Esophagus squamous epithelium (tissue), 5 donors: ENCODE measurements around the gene EYS. TPM values are rescaled to one million over a fixed set of nuclear protein-coding genes. Genes with fewer than 3 reads are reported as not detected.

Experiments used
- DNase-seq: peaks from one replicate; lab custom pipeline; 2025; lab: John Stamatoyannopoulos, UW
- H3K27ac ChIP-seq, 4 donors: fragments of 200-600 bp; sonication (generic); one replicate each; pipeline ENCODE4 v1.5.1; 2016 to 2019; ENCODE audit warnings: mild to moderate bottlenecking in 1 of 4
- H3K27me3 ChIP-seq, 4 donors: fragments of 200-600 bp; sonication (generic); 1 replicate in 3 of 4; 2 replicates in 1 of 4; pipeline versions ENCODE4 v1.5.1 to v1.6.0; 2017 to 2021; ENCODE audit warnings: antibody characterized with exemption in 1 of 4
- H3K36me3 ChIP-seq, 3 donors: fragments of 200-600 bp; sonication (generic); one replicate each; pipeline ENCODE4 v1.5.1; 2016 to 2019
- H3K4me1 ChIP-seq, 3 donors: fragments of 200-600 bp; sonication (generic); one replicate each; pipeline ENCODE4 v1.5.1; 2017 to 2019
- H3K4me3 ChIP-seq, 4 donors: fragments of 200-600 bp; sonication (generic); 1 replicate in 3 of 4; 2 replicates in 1 of 4; pipeline ENCODE4 v1.5.1; 2016 to 2019; ENCODE audit warnings: mild to moderate bottlenecking in 2 of 4, moderate library complexity in 1 of 4
- H3K9me3 ChIP-seq, 3 donors: fragments of 200-600 bp; sonication (generic); one replicate each; pipeline ENCODE4 v1.5.1; 2016 to 2019
- POLR2A ChIP-seq, 4 donors: fragments of 450-650 bp; IDR thresholded peaks; one replicate each; pipeline ENCODE4 v1.6.1; 2017; ENCODE audit warnings: antibody characterized with exemption in 4 of 4, mild to moderate bottlenecking in 4 of 4, moderate library complexity in 3 of 4
- WGBS, 2 donors: methylation state at CpG; one replicate each; pipeline ENCODE4 v1.1.5; 2018; 5-methylcytosine and 5-hydroxymethylcytosine counted together
- intact Hi-C: fragments of 100-400 bp; cut with DNase I; formaldehyde crosslinking; loops from one replicate; pipeline ENCODE4 v1.15.0; 2022
- total RNA-seq, 4 donors: library from RNA; depleted of rRNA; stranded (reverse); fragments of >200 nt; gene quantifications; one replicate each; pipeline ENCODE4 v1.1.0, GENCODE V29; 2016
- TF ChIP-seq, protein P1 (sequence below), 6 experiments: fragments of 450-650 bp in 4 of 6; fragments of 200-600 bp in 2 of 6; sonication (generic) in 2 of 6; IDR thresholded peaks; one replicate each; pipeline ENCODE4 v1.5.1; 2016 to 2019; ENCODE audit warnings: antibody characterized with exemption in 6 of 6, mild to moderate bottlenecking in 4 of 6, moderate library complexity in 4 of 6
- donor health status: DM: yes; HTN: yes; CAD: no.

Gene EYS
- total RNA-seq, 4 donors from 2014 or later, result 0.87 TPM; not detected in 3

DNA sequence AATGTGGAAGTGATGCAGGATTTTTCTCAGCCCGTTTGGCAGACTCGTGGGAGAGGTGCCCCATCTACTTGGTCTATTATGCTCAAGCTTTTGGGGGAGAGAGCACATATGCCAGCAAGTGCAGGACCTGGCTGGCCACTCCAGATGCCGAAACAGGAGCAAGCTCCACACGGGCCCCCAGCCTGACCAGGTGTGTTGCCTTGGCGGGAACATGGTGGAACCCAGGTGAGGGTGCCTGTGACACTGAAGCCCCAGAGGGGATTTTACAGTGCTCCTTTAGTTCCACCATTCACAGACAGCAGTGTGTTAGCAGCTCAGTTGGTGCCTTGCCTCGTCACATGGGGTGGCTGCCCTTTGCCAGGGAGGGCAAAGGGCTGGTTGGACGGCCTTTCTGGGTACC lies 798.9 kb downstream of the EYS start:
- no peaks in the 10 kb centered on the region for H3K36me3 ChIP-seq
- intact Hi-C loops, result no loop called here
- H3K9me3 ChIP-seq, result peaks cover 0 to 4% (median 0%) of the 10 kb centered on the region in 3 donors
- H3K4me1 ChIP-seq, result no peaks in the 10 kb centered on the region
- WGBS, 2 donors, result 40 to 73% methylated on average over 1 to 3 of the region's 7 CpGs
- DNase-seq, result no peak
- no peak overlapping the region for H3K4me3 ChIP-seq
- no peak overlapping the region for H3K27ac ChIP-seq
- H3K27me3 ChIP-seq, result no peaks in the 10 kb centered on the region
- TF ChIP-seq, protein P1, sequence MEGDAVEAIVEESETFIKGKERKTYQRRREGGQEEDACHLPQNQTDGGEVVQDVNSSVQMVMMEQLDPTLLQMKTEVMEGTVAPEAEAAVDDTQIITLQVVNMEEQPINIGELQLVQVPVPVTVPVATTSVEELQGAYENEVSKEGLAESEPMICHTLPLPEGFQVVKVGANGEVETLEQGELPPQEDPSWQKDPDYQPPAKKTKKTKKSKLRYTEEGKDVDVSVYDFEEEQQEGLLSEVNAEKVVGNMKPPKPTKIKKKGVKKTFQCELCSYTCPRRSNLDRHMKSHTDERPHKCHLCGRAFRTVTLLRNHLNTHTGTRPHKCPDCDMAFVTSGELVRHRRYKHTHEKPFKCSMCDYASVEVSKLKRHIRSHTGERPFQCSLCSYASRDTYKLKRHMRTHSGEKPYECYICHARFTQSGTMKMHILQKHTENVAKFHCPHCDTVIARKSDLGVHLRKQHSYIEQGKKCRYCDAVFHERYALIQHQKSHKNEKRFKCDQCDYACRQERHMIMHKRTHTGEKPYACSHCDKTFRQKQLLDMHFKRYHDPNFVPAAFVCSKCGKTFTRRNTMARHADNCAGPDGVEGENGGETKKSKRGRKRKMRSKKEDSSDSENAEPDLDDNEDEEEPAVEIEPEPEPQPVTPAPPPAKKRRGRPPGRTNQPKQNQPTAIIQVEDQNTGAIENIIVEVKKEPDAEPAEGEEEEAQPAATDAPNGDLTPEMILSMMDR (IDR thresholded peaks at IDR 0.05), result no peak
- TF ChIP-seq POLR2A (IDR thresholded peaks at IDR 0.05), result no peak

DNA sequence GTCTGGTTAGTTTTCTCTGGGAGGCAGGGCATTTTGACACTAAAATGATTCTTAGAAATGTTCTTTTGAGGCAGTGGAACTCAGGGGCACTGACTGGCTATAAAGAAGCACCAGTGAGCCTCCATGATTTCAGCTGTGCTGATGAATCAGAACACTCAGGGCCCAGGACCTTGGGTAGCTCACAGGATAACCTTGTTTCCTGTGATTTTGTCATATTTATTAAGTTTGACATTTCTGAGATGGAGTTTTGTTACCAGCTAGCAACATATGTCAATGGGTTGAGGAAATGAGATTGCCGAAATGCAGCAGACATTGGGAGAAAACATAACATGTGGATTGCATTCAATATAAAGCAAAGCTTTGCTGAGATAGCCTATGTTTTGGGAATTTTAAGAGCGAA lies 802.4 kb downstream of the EYS start:
- no peak overlapping the region for H3K27ac ChIP-seq
- 79 to 94% methylated on average over 2 of the region's 2 CpGs for WGBS, 2 donors
- no peak for DNase-seq

DNA sequence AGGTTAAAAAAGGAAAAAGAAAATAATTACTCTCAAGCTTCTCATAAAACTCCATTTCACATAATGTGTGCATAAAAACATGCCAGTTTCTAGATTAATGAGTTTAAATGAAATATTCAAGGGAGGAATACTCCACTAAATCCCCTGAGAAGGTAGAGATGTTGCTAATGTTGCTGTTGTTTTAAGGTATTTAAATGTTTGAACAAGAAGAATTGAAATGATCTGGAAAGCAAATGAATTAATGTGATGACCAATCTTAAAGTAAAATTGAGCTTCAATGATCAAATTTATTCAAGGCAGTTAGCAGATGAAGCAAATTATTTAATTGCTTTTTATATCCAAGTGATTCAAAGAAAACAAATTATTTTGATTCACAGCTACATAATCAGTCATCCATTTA lies 804.4 kb downstream of the EYS start:
- no peak overlapping the region for H3K4me3 ChIP-seq
- H3K9me3 ChIP-seq, result no peaks in the 10 kb centered on the region
- H3K36me3 ChIP-seq, result no peaks in the 10 kb centered on the region
- TF ChIP-seq, protein P1 (IDR thresholded peaks at IDR 0.05), result no peak
- TF ChIP-seq POLR2A (IDR thresholded peaks at IDR 0.05), result no peak
- H3K27me3 ChIP-seq, result no peaks in the 10 kb centered on the region
- no peak overlapping the region for H3K27ac ChIP-seq
- intact Hi-C loops, result no loop called here
- no peaks in the 10 kb centered on the region for H3K4me1 ChIP-seq
- no peak for DNase-seq

More for the DNA sequence above, 802.4 kb downstream of the EYS start:
- intact Hi-C loops, result no loop called here
- Histone ChIP-seq H3K4me3 (no peak overlapping the region), H3K9me3 (peaks cover 0 to 4% (median 0%) of the 10 kb centered on the region in 3 donors), H3K27me3 (no peaks in the 10 kb centered on the region), H3K4me1 (no peaks in the 10 kb centered on the region), H3K36me3 (no peaks in the 10 kb centered on the region)
- no peak for TF ChIP-seq POLR2A (IDR thresholded peaks at IDR 0.05)
- TF ChIP-seq, protein P1 (IDR thresholded peaks at IDR 0.05), result no peak

DNA sequence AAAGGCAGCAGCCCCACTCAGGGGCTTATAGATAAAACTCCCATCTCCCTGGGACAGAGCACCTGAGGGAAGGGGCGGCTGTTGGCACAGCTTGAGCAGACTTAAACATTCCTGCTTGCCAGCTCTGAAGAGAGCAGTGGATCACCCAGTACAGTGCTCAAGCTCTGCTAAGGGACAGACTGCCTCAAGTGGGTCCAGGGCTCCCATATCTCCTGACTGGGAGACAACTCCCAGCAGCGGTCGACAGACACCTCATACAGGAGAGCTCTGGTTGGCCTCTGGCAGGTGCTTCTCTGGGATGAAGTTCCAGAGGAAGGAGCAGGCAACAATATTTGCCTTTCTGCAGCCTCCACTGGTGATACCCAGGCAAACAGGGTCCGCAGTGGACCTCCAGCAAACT lies 810.1 kb downstream of the EYS start:
- DNase-seq, result no peak
- Histone ChIP-seq H3K27ac (no peak overlapping the region), H3K4me1 (no peaks in the 10 kb centered on the region), H3K9me3 (no peaks in the 10 kb centered on the region), H3K4me3 (no peak overlapping the region), H3K36me3 (no peaks in the 10 kb centered on the region), H3K27me3 (no peaks in the 10 kb centered on the region)
- 80 to 91% methylated on average over 1 to 3 of the region's 4 CpGs for WGBS, 2 donors
- TF ChIP-seq, protein P1 (IDR thresholded peaks at IDR 0.05), result no peak
- TF ChIP-seq POLR2A (IDR thresholded peaks at IDR 0.05), result no peak
- intact Hi-C loops, result no loop called here

DNA sequence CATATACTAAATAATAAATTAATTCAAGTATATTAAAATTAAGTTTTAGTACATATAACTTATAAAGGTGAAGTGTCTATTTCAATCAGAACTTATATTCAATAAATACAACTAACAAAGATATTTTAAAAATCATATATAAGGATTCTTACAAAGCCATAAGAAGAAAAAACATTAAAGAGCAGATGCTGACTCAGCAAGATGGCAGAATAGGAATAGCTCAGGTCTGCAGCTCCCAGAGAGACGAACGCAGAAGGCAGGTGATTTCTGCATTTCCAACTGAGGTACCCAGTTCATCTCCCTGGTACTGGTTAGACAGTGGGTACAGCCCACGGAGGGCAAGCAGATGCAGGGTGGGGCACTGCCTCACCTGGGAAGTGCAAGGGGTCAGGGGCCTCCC lies 811.1 kb downstream of the EYS start:
- no peak for DNase-seq
- no peaks in the 10 kb centered on the region for H3K4me1 ChIP-seq
- H3K27ac ChIP-seq, result no peak overlapping the region
- no peaks in the 10 kb centered on the region for H3K27me3 ChIP-seq
- no peaks in the 10 kb centered on the region for H3K36me3 ChIP-seq
- WGBS, 2 donors, result 30 to 81% methylated on average over 2 to 3 of the region's 3 CpGs
- H3K9me3 ChIP-seq, result no peaks in the 10 kb centered on the region
- TF ChIP-seq, protein P1 (IDR thresholded peaks at IDR 0.05), result no peak
- TF ChIP-seq POLR2A (IDR thresholded peaks at IDR 0.05), result no peak
- H3K4me3 ChIP-seq, result no peak overlapping the region
- intact Hi-C loops, result no loop called here
